GM21515 (cell line): ENCODE data around the gene CSNK2B.
A peak's percentile ranks its signal among the peaks of the same experiment; 100 is the strongest.

Experiments used
- ATAC-seq: cut with Tn5 transposase; IDR thresholded peaks from one replicate; pipeline ENCODE4 v1.9.1; 2021; ENCODE audit not compliant: unreplicated experiment

CSNK2B gene

GRCh38 chr6:31665501-31666336, at the start of gene CSNK2B:
TSS of gene CSNK2B (plus strand) at chr6:31666080. CDS start at chr6:31666832, 752 bp downstream.
- peak; percentile 68 for ATAC-seq

GRCh38 chr6:31617010-31617409, 48.9 kb upstream of the CSNK2B start:
- no peak for ATAC-seq

GRCh38 chr6:31619805-31620585, 45.9 kb upstream of the CSNK2B start:
- ATAC-seq = peak; percentile 79

- ATAC-seq = peak; percentile 59
Observed at GRCh38 chr6:31620586-31621319, 45.1 kb upstream of the CSNK2B start, which contains the start of gene PRRC2A. TSS of gene PRRC2A (plus strand) at chr6:31620715. CDS start at chr6:31622790, 2,075 bp downstream.

- no peak for ATAC-seq
Observed at GRCh38 chr6:31621320-31621939, 44.5 kb upstream of the CSNK2B start.

- ATAC-seq = no peak
Observed at GRCh38 chr6:31621991-31622390, 43.9 kb upstream of the CSNK2B start.

- ATAC-seq = no peak
Observed at GRCh38 chr6:31622684-31623091, 43.2 kb upstream of the CSNK2B start.

- no peak for ATAC-seq
Observed at GRCh38 chr6:31624070-31624469, 41.8 kb upstream of the CSNK2B start.

GRCh38 chr6:31626952-31627351, 38.9 kb upstream of the CSNK2B start:
- ATAC-seq = no peak

GRCh38 chr6:31627690-31628287, 38.1 kb upstream of the CSNK2B start:
- no peak for ATAC-seq

GRCh38 chr6:31629014-31629413, 36.9 kb upstream of the CSNK2B start:
- no peak for ATAC-seq

- ATAC-seq = no peak
Observed at GRCh38 chr6:31630177-31630934, 35.5 kb upstream of the CSNK2B start.

GRCh38 chr6:31631209-31631608, 34.7 kb upstream of the CSNK2B start:
- no peak for ATAC-seq

- ATAC-seq = no peak
Observed at GRCh38 chr6:31631681-31632278, 34.1 kb upstream of the CSNK2B start.

- ATAC-seq = no peak
Observed at GRCh38 chr6:31632279-31632946, 33.5 kb upstream of the CSNK2B start.

- ATAC-seq = no peak
Observed at GRCh38 chr6:31633447-31633846, 32.4 kb upstream of the CSNK2B start.

GRCh38 chr6:31634131-31634530, 31.7 kb upstream of the CSNK2B start:
- ATAC-seq = no peak

GRCh38 chr6:31634969-31635575, 30.8 kb upstream of the CSNK2B start:
- ATAC-seq = no peak
